NOMO-1 (cell line): Measurements from ENCODE around the gene CBLB.

Experiments
- DNase-seq, 2 experiments: peaks; one replicate each; lab custom pipeline; 2025; ENCODE audit not compliant: unreplicated experiment in 2 of 2; lab: John Stamatoyannopoulos, UW

The CBLB gene

GRCh38 chr3:105876780-105877327, 8.0 kb upstream of the CBLB start:
- DNase-seq, result peak in 1 of 2 experiments; percentile 24

GRCh38 chr3:105869861-105870755, 1.3 kb upstream of the CBLB start:
- peak; percentile 54 to 81 for DNase-seq

- no peak for DNase-seq
Measured at GRCh38 chr3:105869531-105869833, 670 bp upstream of the CBLB start.

- DNase-seq, result peak in 1 of 2 experiments; percentile 29
Measured at GRCh38 chr3:105868431-105868741, 426 bp downstream of the CBLB start.

- DNase-seq, result peak in 1 of 2 experiments; percentile 26
Measured at GRCh38 chr3:105867712-105868430, 941 bp downstream of the CBLB start.

- DNase-seq, result peak; percentile 18 to 39
Measured at GRCh38 chr3:105866656-105867653, 1.9 kb downstream of the CBLB start.

GRCh38 chr3:105865867-105866350, 2.9 kb downstream of the CBLB start:
- no peak for DNase-seq

- no peak for DNase-seq
Measured at GRCh38 chr3:105865016-105865623, 3.7 kb downstream of the CBLB start.

- DNase-seq, result no peak
Measured at GRCh38 chr3:105864212-105864611, 4.6 kb downstream of the CBLB start.

- DNase-seq, result no peak
Measured at GRCh38 chr3:105863608-105864007, 5.2 kb downstream of the CBLB start.

- peak; percentile 43 to 70 for DNase-seq
Measured at GRCh38 chr3:105862217-105862616, 6.6 kb downstream of the CBLB start.

GRCh38 chr3:105860641-105861040, 8.2 kb downstream of the CBLB start:
- no peak for DNase-seq

GRCh38 chr3:105858017-105858416, 10.8 kb downstream of the CBLB start:
- DNase-seq, result no peak

- DNase-seq, result no peak
Measured at GRCh38 chr3:105857601-105858000, 11.2 kb downstream of the CBLB start.

- no peak for DNase-seq
Measured at GRCh38 chr3:105856605-105857004, 12.2 kb downstream of the CBLB start.

- DNase-seq, result no peak
Measured at GRCh38 chr3:105853801-105854432, 14.9 kb downstream of the CBLB start.

- DNase-seq, result no peak
Measured at GRCh38 chr3:105851582-105851981, 17.2 kb downstream of the CBLB start.

- DNase-seq, result no peak
Measured at GRCh38 chr3:105851176-105851575, 17.6 kb downstream of the CBLB start.

GRCh38 chr3:105850593-105850992, 18.2 kb downstream of the CBLB start:
- DNase-seq, result no peak

GRCh38 chr3:105848821-105849220, 20.0 kb downstream of the CBLB start:
- DNase-seq, result no peak
